Mononuclear cell (primary cell): ENCODE results near the gene PLTP. TPM values are rescaled to one million over a fixed set of nuclear protein-coding genes. Genes with fewer than 3 reads are reported as not detected.
"Not testable (repeated sequence)": the region's sequence is repeated elsewhere in the genome, so short reads cannot be mapped to it uniquely, and the experiment has no call there.

Experiments
- H3K27me3 ChIP-seq: 2 replicates; pipeline ENCODE4 v1.6.0; 2011; ENCODE audit warnings: low read length, control low read depth; ENCODE audit not compliant: insufficient read depth
- H3K4me1 ChIP-seq: 2 replicates; pipeline ENCODE4 v1.5.1; 2011; ENCODE audit warnings: mild to moderate bottlenecking, low read length, control low read depth; ENCODE audit not compliant: insufficient read depth
- H3K4me3 ChIP-seq: 2 replicates; pipeline ENCODE4 v1.5.1; 2011; ENCODE audit warnings: mild to moderate bottlenecking, low read length, moderate library complexity
- H3K9me3 ChIP-seq: 2 replicates; pipeline ENCODE4 v1.5.1; 2011; ENCODE audit warnings: low read depth, mild to moderate bottlenecking, control low read depth, low read length
- total RNA-seq: library from RNA; depleted of rRNA; stranded (reverse); fragments of >200 nt; gene quantifications from one replicate; pipeline ENCODE4 v1.2.3, GENCODE V29; 2012

Gene PLTP
- total RNA-seq, 1 donor: 1.4 TPM

DNA sequence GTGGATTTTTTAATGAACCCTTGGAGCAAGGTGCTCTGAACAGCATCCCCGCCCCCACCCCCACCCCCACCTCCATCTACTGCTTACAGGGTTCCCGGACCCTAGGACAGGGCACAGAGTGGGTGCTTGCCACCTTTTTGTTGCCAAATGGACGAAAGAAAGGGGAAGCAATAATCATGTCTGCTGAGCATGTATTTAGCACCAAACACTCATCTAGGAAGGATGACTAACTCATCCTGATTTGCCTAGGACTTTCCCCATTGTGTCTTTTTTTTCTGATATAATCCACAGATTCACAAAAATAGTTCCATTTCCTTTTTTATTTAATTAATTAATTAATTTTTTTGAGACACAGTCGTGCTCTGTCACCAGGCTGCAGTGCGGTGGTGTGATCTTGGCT, 1.2 kb upstream of the PLTP start:
- Histone ChIP-seq H3K4me1 (peaks cover 56% of the 10 kb centered on the region), H3K27me3 (no peaks in the 10 kb centered on the region)

DNA sequence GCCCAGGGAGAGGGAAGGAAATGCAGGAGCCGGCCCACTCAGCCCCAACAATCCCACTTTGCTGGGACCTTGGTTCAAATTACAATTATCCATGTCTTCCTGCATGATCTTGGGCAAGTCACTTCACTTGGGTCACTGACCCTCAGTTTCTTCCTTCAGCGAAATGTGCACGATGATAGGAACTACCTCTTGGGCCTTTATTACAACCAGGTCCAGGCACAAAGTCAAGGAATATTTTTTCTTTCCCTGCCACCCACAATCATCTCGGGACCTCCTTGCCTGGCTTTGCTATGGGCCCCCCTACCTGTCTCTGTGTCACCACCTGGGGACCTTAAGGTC, 358 bp upstream of the PLTP start:
- Histone ChIP-seq H3K27me3 (no peaks in the 10 kb centered on the region), H3K9me3 (no peaks in the 10 kb centered on the region), H3K4me3 (no peak overlapping the region), H3K4me1 (peaks cover 56% of the 10 kb centered on the region)

More for the DNA sequence above, 1.2 kb upstream of the PLTP start:
- Histone ChIP-seq H3K9me3 (no peaks in the 10 kb centered on the region), H3K4me3 (no peak overlapping the region)

DNA sequence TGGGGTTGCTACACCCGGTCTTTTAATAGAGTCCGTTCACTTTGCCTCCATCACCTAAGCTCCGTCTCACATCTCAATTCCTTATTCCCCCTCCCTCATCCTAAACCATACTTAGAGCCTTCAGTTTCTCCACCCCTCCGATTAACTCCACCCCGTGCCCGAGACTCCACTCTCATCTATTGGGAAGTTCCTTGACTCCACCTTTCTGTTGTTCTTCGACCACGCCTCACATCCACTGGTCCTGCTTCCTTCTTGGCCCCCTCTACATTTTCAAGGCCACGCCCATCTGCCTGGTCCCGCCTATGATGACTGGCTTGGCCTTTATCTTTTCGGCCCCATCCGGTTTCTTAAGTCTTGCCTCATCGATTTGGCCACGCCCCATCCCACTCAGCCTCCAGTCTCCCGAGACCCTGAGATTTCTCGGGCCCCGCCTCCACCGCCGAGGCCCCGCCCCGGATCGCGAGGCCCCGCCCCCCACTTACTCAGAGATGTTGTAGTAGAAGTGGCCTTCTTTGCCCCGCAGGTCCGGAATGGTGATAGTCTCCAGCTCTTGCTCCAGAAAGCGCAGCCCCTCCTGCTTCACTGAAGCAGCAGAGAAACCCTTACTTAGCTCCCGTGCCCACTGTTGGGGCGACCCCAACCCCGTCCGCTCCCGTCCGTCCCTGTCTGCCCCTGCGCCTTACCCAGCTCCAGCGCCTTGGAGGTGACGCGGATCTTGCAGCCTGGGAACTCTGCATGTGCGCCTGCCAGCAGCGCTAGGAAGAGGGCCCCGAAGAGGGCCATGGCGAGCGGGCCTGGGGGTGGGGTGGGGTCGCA, 1.1 kb downstream of the PLTP start:
- no peaks in the 10 kb centered on the region for H3K27me3 ChIP-seq
- H3K4me3 ChIP-seq: peak overlapping the region; percentile 41
- no peaks in the 10 kb centered on the region for H3K9me3 ChIP-seq
- H3K4me1 ChIP-seq: peaks cover 56% of the 10 kb centered on the region

DNA sequence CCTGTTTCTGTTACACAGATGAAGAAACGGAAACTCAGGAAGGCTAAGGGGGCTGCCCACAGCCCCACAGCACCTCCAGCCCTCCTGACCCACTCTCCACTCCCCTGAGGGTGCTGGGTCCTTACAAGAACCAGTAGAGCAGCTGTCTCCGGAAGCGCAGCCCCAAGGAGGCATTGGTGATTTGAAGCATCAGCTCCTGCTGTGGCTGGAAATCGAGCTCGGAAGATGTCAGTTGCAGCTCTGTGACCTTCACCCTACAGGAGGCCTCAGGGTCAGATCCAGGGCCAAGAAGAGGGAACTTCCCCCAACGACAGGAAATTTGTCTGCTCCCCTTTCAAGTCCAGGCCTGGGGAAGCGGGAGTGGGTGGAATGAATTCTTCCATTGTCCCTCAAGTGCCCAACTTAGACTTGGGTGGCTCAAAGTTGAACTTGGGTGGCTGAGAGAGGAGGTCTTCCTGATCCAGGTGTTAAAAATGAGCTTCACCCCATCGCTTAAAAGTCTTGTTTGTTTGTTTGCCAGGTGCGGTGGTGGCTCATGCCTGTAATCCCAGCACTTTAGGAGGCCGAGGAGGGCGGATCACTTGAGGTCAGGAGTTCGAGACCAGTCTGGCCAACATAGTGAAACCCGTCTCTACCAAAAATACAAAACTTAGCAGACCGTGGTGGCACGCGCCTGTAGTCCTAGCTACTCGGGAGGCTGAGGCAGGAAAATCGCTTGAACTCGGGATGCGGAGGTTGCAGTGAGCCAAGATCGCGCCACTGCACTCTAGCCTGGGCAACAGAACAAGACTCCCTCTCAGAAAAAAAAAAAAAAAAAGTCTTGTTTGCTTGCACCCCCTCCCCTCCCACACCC, 1.9 kb downstream of the PLTP start:
- Histone ChIP-seq H3K9me3 (no peaks in the 10 kb centered on the region), H3K4me1 (peaks cover 51% of the 10 kb centered on the region), H3K27me3 (no peaks in the 10 kb centered on the region), H3K4me3 (no peak overlapping the region)

DNA sequence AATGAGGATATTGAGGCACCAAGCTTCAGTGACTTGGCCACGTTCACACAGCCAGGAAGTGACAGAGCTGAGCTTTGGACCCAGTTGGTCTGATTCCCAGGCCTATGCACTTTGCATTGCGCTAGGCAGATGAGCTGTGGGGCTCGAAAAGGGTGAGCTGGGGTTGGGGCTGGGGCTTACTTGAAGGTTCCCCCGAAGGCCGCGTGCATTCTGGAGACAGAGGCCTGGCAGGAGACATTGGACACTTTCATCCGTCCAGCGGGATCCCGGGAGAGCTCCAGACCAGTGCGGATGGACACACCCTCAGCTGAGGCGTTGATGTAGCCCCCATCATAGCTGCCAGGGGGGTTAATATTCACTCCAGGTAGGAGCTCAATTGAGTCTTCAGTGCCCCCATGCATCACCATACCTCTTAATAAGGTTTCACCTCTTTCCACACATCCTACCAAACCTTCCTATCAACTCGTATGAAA, 2.6 kb downstream of the PLTP start:
- Histone ChIP-seq H3K4me1 (peaks cover 45% of the 10 kb centered on the region), H3K27me3 (no peaks in the 10 kb centered on the region), H3K9me3 (no peaks in the 10 kb centered on the region), H3K4me3 (no peak overlapping the region)

DNA sequence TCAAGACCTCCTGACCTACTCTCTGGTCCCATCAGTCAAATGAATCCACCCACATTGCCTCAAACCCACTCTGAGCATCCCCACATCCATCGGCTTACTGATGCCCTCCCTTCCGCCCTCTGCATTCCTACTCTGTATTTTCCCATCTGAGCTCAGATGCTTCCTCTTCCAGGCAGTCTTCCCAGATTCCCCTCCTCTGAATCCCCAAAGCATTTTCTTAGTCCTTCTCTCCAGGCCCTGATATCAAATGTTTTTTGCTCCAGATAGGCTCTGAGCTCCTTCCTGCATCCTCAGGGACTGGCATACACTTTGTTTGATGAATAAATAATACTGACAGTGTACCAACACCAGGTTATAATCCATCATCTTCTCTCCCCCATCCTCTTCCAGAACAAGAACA, 3.9 kb downstream of the PLTP start:
- H3K9me3 ChIP-seq: no peaks in the 10 kb centered on the region
- H3K4me3 ChIP-seq: no peak overlapping the region
- H3K4me1 ChIP-seq: peaks cover 33% of the 10 kb centered on the region
- no peaks in the 10 kb centered on the region for H3K27me3 ChIP-seq

DNA sequence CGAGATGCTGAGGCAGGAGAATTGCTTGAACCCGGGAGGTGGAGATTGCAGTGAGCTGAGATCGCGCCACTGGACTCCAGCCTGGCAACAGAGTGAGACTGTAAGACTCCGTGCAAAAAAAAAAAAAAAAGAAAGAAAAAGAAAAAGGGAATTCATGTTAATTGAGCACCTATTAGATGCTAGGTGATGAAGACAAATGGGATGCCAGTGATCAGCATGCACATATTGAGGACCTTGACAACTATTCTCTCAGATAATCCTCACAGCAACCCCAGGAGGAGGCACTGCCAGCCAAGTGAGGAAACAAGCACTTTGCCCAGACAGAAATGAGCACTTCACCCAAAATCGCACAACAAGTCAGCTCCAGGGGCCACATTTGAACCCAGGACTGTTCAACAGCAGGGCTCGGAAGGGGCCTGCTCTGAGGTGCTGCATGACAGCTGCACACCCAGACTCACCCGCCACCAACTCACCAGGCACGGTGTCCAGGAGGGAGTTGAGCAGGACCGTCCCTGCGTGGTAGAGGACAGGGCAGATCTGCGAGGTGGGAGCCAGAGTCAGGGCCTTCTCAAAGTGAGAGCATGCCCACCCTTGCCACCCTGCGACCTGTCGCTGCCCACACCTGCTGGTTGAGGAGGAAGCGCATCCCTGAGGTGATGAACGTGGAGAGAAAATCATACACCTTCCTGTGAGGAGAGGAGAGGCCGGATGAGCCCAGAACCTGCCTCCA, 4.6 kb downstream of the PLTP start:
- Histone ChIP-seq H3K4me3 (no peak overlapping the region), H3K9me3 (no peaks in the 10 kb centered on the region), H3K4me1 (peaks cover 30% of the 10 kb centered on the region), H3K27me3 (no peaks in the 10 kb centered on the region)

DNA sequence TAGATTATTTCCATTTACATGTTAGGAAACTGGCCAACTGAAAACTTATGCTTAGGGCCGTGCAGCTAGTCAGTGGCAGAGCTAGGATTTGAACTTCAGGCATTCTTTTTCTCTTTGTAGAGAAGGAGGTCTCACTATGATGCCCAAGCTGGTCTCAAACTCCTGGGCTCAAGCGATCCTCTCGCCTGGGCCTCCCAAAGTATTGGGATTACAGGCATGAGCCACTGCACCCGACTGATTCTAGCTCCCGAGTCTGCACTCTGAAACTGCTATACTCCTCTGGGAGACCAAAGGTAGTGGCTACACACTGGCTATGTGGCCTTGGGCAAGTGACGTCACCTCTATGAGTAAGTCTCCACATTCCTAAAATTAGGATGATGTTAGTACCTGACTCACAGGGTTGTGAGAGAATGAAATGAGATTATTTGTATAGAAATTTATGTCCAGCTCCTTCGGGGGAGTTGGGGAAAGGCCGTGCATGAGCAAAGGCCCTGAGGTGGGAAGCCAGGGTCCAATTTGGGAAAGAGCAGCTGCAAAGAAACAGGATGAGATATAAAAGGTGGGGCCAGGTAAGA, 6.4 kb downstream of the PLTP start:
- Histone ChIP-seq H3K4me1 (peaks cover 14% of the 10 kb centered on the region), H3K4me3 (no peak overlapping the region), H3K27me3 (no peaks in the 10 kb centered on the region), H3K9me3 (no peaks in the 10 kb centered on the region)

DNA sequence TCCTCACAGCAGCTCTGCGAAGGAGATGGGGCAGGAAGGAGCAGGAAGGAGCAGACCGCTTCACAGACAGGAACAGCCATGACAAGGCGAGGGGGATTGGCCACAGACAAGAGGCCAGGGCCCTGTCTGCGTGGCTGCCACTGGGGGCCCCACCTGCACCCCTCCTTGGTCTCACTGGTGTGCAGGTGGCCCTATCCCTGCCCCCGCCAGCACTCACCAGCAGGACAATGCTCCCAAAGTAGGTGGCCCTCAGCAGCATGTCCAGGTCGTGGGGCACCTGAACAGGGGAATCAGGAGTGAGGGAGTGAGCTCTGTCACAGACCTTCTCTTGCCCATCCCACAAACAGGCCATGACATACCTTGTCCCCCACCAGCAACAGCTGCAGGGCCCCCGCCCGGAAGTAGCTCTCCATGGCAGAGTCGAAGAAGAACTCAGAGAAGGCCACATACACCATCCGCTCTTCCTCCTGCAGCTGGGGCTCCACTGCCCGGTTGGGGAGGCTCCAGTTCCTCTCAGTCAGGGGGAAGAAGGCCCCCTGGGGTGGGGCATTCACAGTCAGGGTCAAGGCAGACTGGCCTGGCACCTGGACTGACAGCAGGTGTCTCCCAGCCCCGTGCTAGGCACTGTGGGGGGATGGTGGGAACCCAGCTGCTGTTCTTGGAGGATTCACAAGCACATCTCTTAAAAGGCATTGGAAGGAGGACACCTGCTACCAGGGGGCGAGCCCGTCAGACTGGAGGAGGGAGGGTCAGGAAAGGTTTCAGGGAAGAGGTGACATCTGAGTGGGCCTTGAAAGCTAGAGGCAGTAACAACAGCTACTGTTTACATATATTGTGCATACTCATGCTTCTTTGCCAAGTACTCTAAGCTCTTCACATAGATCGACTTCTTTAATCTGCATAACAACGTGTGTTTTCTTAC, 7.1 kb downstream of the PLTP start:
- H3K27me3 ChIP-seq: no peaks in the 10 kb centered on the region
- no peak overlapping the region for H3K4me3 ChIP-seq
- H3K4me1 ChIP-seq: peaks cover 7% of the 10 kb centered on the region
- no peaks in the 10 kb centered on the region for H3K9me3 ChIP-seq

DNA sequence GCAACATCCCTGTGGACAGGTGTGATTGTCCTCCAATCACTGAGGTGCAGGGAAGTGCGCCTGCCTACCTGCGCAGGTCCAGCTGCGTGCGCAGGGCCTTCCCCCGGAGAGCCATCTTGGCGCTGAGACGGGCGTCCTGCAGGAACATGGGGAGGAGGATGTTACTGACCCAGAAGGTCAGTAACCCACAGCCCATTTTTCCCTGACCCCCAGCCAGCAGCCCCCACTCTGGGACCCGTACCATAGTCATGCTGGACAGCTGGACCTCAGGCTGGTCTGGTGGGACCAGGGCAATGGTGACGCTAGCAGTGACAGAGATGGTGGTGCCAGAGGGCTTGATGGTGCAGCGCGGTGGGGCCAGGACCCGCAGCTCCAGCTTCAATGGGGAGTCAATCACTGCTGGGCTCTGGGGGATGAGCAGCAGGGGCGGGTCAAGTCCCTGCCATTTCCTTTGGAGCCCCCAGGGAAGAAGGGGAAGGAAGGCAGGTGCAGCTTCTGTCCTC, 9.7 kb downstream of the PLTP start:
- Histone ChIP-seq H3K9me3 (no peaks in the 10 kb centered on the region), H3K4me3 (no peak overlapping the region), H3K4me1 (no peaks in the 10 kb centered on the region), H3K27me3 (no peaks in the 10 kb centered on the region)

DNA sequence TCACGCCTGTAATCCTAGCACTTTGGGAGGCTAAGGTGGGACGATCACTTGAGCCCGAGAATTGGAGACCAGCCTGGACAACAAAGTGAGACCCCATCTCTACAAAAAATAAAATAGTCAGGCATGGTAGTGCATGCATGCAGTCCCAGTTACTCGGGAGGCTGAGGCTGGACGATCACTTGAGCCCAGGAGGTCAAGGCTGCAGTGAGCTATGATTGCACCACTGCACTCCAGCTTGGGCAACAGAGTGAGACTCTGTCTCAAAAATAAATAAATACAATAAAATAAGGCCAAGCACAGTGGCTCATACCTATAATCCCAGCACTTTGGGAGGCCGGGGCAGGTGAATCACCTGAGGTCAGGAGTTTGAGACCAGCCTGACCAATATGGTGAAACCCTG, 10.6 kb downstream of the PLTP start:
- not testable (repeated sequence) for H3K9me3 ChIP-seq, H3K4me3 ChIP-seq, H3K27me3 ChIP-seq, H3K4me1 ChIP-seq

DNA sequence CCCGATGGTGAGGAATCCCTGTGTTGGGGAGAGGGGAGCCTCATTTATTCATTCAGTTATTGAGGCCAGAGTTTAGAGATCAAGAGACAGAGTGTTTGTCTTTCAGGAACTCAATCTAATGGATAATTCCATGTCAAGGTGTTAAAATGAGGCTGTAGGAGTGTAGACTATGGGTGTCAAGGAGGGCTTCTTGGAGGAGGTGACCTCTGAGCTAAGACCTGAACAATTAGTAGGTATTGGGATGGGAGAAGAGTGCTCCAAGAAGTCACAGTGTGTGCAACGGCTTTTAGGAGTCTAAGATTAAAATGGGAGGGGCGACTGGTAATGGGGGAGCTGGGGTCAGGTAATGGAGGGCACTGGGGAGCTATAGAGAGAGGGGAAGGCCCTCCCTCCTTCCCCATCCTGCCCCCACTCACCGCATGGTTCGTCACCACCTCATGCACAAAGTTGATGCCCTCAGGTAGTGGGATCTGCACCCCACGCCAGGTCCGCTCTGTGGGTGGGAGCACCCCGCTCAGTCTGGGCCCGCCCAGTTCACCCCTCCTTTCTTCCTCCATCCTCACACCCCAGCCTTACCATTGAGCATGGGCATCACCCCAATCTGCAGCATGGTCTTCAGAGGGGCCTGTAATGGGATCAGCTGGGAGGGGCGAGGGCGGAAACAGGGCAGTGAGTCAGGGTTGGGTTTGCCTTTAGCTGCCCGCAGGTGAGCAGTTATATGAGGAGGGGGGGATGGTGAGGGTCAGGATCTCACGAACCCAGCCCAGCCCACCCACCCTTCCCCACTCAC, 12.7 kb downstream of the PLTP start:
- no peaks in the 10 kb centered on the region for H3K4me1 ChIP-seq
- no peak overlapping the region for H3K4me3 ChIP-seq
- no peaks in the 10 kb centered on the region for H3K9me3 ChIP-seq
- H3K27me3 ChIP-seq: no peaks in the 10 kb centered on the region

DNA sequence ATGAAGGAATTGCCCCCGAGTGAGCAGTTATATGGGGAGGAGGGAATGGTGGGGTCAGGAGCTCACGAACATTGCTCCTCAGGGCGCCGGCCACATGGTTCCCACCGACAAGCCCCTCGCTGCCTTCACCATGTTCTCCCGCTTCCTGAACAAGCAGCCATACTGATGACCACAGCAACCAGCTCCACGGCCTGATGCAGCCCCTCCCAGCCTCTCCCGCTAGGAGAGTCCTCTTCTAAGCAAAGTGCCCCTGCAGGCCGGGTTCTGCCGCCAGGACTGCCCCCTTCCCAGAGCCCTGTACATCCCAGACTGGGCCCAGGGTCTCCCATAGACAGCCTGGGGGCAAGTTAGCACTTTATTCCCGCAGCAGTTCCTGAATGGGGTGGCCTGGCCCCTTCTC, 13.7 kb downstream of the PLTP start:
- H3K9me3 ChIP-seq: no peaks in the 10 kb centered on the region
- H3K27me3 ChIP-seq: no peaks in the 10 kb centered on the region
- H3K4me3 ChIP-seq: no peak overlapping the region
- H3K4me1 ChIP-seq: peaks cover 7% of the 10 kb centered on the region
